Upper lobe of left lung (tissue), 6 donors: ENCODE measurements around the gene SCTR. TPM values are rescaled to one million over a fixed set of nuclear protein-coding genes. Genes with fewer than 3 reads are reported as not detected.

Experiments
- ATAC-seq, 2 donors: fragments of 200-7000 bp; cut with Tn5 transposase; one replicate each; pipeline ENCODE4 v1.9.1; 2022; ENCODE audit warnings: mild to moderate bottlenecking in 2 of 2, moderate library complexity in 2 of 2; ENCODE audit not compliant: low FRiP score in 2 of 2
- DNase-seq, 2 donors: peaks; one replicate each; pipeline ENCODE4 v3.0.0-alpha.2; 2019 to 2020
- H3K27ac ChIP-seq, 4 donors: fragments of 200-600 bp; sonication (generic); one replicate each; pipeline ENCODE4 v1.5.1; 2016 to 2019
- H3K27me3 ChIP-seq, 4 donors: fragments of 200-600 bp; sonication (generic); one replicate each; pipeline ENCODE4 v1.5.1; 2017 to 2019
- H3K36me3 ChIP-seq, 4 donors: fragments of 200-600 bp; sonication (generic); one replicate each; pipeline ENCODE4 v1.5.1; 2016 to 2019
- H3K4me1 ChIP-seq, 4 donors: fragments of 200-600 bp; sonication (generic); one replicate each; pipeline ENCODE4 v1.5.1; 2018 to 2019
- H3K4me3 ChIP-seq, 4 donors: fragments of 200-600 bp; sonication (generic); one replicate each; pipeline ENCODE4 v1.5.1; 2017 to 2019; ENCODE audit warnings: mild to moderate bottlenecking in 2 of 4, moderate library complexity in 1 of 4
- H3K9me3 ChIP-seq, 4 donors: fragments of 200-600 bp; sonication (generic); one replicate each; pipeline ENCODE4 v1.5.1; 2018 to 2019
- CTCF ChIP-seq, 6 experiments: fragments of 450-650 bp in 4 of 6; fragments of 200-600 bp in 2 of 6; sonication (generic) in 2 of 6; IDR thresholded peaks; one replicate each; pipeline ENCODE4 v1.5.1; 2016 to 2019; ENCODE audit warnings: antibody characterized with exemption in 6 of 6
- EP300 ChIP-seq, 4 donors: sonication (generic); formaldehyde crosslinking; IDR thresholded peaks; one replicate each; pipeline ENCODE4 v1.5.1; 2017; ENCODE audit warnings: antibody characterized with exemption in 4 of 4, control low read depth in 2 of 4
- POLR2A ChIP-seq, 4 donors: fragments of 450-650 bp; IDR thresholded peaks; one replicate each; pipeline ENCODE4 v1.5.1; 2016 to 2017; ENCODE audit warnings: antibody characterized with exemption in 4 of 4, mild to moderate bottlenecking in 2 of 4
- POLR2AphosphoS5 ChIP-seq, 2 donors: sonication (generic); formaldehyde crosslinking; IDR thresholded peaks; one replicate each; pipeline ENCODE4 v1.5.1; 2017; ENCODE audit warnings: antibody characterized with exemption in 2 of 2
- WGBS, 2 donors: methylation state at CpG; one replicate each; pipeline ENCODE4 v1.1.5; 2017 to 2018; 5-methylcytosine and 5-hydroxymethylcytosine counted together
- total RNA-seq, 6 donors: library from RNA; depleted of rRNA in 4 of 6; stranded (reverse); fragments of >200 nt in 4 of 6; gene quantifications; one replicate each; pipeline versions ENCODE4 v1.1.0 to v1.2.1, GENCODE V29; 2016 to 2021
- donor health status: DM: no; HTN: no; CAD: no; lungs with moderate emphysema.
- donor health status: DM: no; HTN: yes; CAD: no; lungs with severe emphysema.

The SCTR gene
- total RNA-seq, 6 donors from 2014 or later, result 3.2 to 52.5 (median 16.6) TPM

DNA sequence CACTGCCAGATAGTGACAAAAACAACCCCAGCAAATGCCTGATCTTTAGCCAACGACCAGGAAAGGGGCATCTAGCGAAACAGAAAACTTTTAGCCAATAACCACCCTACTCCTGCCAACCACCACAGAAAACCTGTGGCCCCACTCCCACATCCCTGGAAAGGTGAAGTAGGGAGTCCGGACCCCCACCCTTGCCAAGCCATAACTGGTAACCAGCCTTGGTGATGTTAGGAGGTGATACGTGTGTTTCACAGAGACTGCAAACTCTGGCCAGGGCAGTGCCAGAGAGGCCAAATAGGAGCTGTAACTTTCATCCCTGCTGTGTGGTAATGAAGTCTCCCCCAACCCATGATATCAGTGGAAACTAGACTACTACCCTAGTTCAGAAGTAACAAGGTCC lies 27.6 kb downstream of the SCTR start:
- 71 to 84% methylated on average over 3 to 4 of the region's 4 CpGs for WGBS, 2 donors
- Histone ChIP-seq H3K9me3 (peaks cover 0 to 13% (median 2%) of the 10 kb centered on the region in 4 donors), H3K27ac (peak overlapping the region in 2 of 4 donors; percentile 37 to 38), H3K36me3 (no peaks in the 10 kb centered on the region), H3K27me3 (no peaks in the 10 kb centered on the region), H3K4me1 (peaks cover 0 to 7% (median 3%) of the 10 kb centered on the region in 4 donors), H3K4me3 (no peak overlapping the region)
- ATAC-seq (no peak), DNase-seq (no peak)
- TF ChIP-seq POLR2A (IDR thresholded peaks at IDR 0.05) (no peak), CTCF (IDR thresholded peaks at IDR 0.05) (no peak), EP300 (IDR thresholded peaks at IDR 0.05) (no peak), POLR2AphosphoS5 (IDR thresholded peaks at IDR 0.05) (no peak)

DNA sequence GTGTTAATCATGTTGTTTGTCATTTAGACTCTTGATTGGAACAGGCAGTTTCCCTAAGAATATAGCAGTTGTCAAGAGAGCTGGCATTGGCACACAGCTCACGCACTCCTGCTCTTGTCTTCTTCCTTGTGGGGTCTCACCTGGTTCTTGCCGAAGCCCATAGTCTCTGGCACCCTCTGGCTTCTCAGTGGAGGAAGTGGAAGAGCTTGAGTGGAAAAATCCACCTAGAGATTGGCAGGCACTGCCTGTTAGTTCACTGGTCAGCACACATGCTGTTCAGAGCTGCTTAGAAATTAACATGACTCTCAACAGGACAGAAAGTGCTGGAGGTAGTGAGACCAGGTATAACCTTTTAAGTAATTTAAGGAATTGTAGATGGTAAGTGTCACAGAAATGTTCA lies 28.3 kb downstream of the SCTR start:
- DNase-seq, result peak in 1 of 2 donors; percentile 64
- no peaks in the 10 kb centered on the region for H3K27me3 ChIP-seq
- H3K27ac ChIP-seq, result peak overlapping the region in 2 of 4 donors; percentile 37 to 38
- no peak for ATAC-seq
- 52 to 68% methylated on average over 2 of the region's 2 CpGs for WGBS, 2 donors
- no peaks in the 10 kb centered on the region for H3K36me3 ChIP-seq
- peaks cover 3 to 14% (median 10%) of the 10 kb centered on the region in 4 donors for H3K4me1 ChIP-seq
- H3K9me3 ChIP-seq, result peaks cover 0 to 11% (median 2%) of the 10 kb centered on the region in 4 donors
- TF ChIP-seq POLR2AphosphoS5 (IDR thresholded peaks at IDR 0.05) (no peak), CTCF (IDR thresholded peaks at IDR 0.05) (peak in 2 of 6 experiments; percentile 10 to 46)
- no peak overlapping the region for H3K4me3 ChIP-seq

- no peak for DNase-seq
- Histone ChIP-seq H3K36me3 (no peaks in the 10 kb centered on the region), H3K27ac (no peak overlapping the region), H3K9me3 (no peaks in the 10 kb centered on the region), H3K4me3 (no peak overlapping the region), H3K27me3 (no peaks in the 10 kb centered on the region), H3K4me1 (peaks cover 9 to 31% (median 18%) of the 10 kb centered on the region in 4 donors)
- 82 to 85% methylated on average over 2 to 6 of the region's 6 CpGs for WGBS, 2 donors
- no peak for TF ChIP-seq POLR2A (IDR thresholded peaks at IDR 0.05)
- no peak for TF ChIP-seq CTCF (IDR thresholded peaks at IDR 0.05)
- TF ChIP-seq POLR2AphosphoS5 (IDR thresholded peaks at IDR 0.05), result no peak
- TF ChIP-seq EP300 (IDR thresholded peaks at IDR 0.05), result no peak
- ATAC-seq, result peak in 1 of 2 donors; percentile 16
Measured at GRCh38 chr2:119494163-119494790, 30.0 kb downstream of the SCTR start.

GRCh38 chr2:119491776-119492525 lies 32.3 kb downstream of the SCTR start:
- TF ChIP-seq POLR2A (IDR thresholded peaks at IDR 0.05) (no peak), EP300 (IDR thresholded peaks at IDR 0.05) (peak in 1 of 4 donors; percentile 89), POLR2AphosphoS5 (IDR thresholded peaks at IDR 0.05) (peak; percentile 35 to 49), CTCF (IDR thresholded peaks at IDR 0.05) (no peak)
- ATAC-seq (peak; percentile 49 to 78), DNase-seq (peak in 1 of 2 donors; percentile 84)
- Histone ChIP-seq H3K27ac (peak overlapping the region; percentile 49 to 82 (median 72)), H3K9me3 (no peaks in the 10 kb centered on the region), H3K36me3 (no peaks in the 10 kb centered on the region), H3K4me1 (peaks cover 22 to 52% (median 33%) of the 10 kb centered on the region in 4 donors), H3K4me3 (no peak overlapping the region), H3K27me3 (no peaks in the 10 kb centered on the region)
- WGBS, 2 donors, result 61 to 78% methylated on average over 5 of the region's 5 CpGs
